WI38 (cell line): ENCODE data around the gene DMRT1.

Experiments
- H3K4me3 ChIP-seq: 2 replicates; pipeline ENCODE4 v1.5.1; 2011; ENCODE audit warnings: low read depth, mild to moderate bottlenecking, control low read depth, low read length
- CTCF ChIP-seq: IDR thresholded peaks from 2 replicates; pipeline ENCODE4 v1.5.1; 2012; ENCODE audit warnings: low read depth, mild to moderate bottlenecking, control low read depth, low read length

The DMRT1 gene

GRCh38 chr9:841371-842209 is at the start of gene DMRT1:
Gene DMRT1, plus strand, starts transcription at chr9:841697. Its CDS starts 142 bp downstream, at chr9:841839.
- TF ChIP-seq CTCF, result no peak
- no peak within 1 kb of the TSS for H3K4me3 ChIP-seq

- no peak for TF ChIP-seq CTCF
These were observed 48.9 kb upstream of the DMRT1 start for GRCh38 chr9:792331-793260.

GRCh38 chr9:794386-794785 is 47.1 kb upstream of the DMRT1 start:
- TF ChIP-seq CTCF, result no peak

More at GRCh38 chr9:792331-793260, 48.9 kb upstream of the DMRT1 start:
- H3K4me3 ChIP-seq, result no peak overlapping the region

GRCh38 chr9:795869-796268 is 45.6 kb upstream of the DMRT1 start:
- H3K4me3 ChIP-seq, result no peak overlapping the region
- TF ChIP-seq CTCF, result no peak

More at GRCh38 chr9:794386-794785, 47.1 kb upstream of the DMRT1 start:
- no peak overlapping the region for H3K4me3 ChIP-seq

GRCh38 chr9:800591-801150 is 40.8 kb upstream of the DMRT1 start:
- no peak overlapping the region for H3K4me3 ChIP-seq
- no peak for TF ChIP-seq CTCF

GRCh38 chr9:801399-802071 is 40.0 kb upstream of the DMRT1 start:
- no peak for TF ChIP-seq CTCF
- peak overlapping the region; percentile 44 for H3K4me3 ChIP-seq
